GM19397 (cell line): ENCODE results near the gene ZNF516.

Source experiments
- ATAC-seq: cut with Tn5 transposase; IDR thresholded peaks from one replicate; pipeline ENCODE4 v1.9.1; 2021; ENCODE audit warnings: mild to moderate bottlenecking, moderate library complexity; ENCODE audit not compliant: unreplicated experiment

The ZNF516 gene

DNA sequence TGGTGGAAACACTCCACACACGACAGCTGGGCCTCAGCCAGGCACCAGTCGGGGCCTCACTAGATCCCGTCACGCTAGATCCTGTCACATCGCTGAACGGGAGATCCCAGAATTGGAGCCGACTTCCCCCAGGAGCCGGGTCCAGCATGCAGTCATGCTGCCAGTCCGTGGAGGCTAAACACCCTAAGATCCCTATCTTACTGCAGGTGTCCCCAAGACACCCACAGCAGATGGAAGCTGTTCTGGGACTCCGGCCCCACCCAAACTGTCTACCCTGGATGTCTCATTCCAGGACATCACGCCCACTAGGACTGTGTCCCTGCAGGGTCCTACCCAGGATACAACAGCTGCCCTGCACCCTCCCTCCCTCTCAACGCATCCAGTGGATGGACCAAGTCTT, 23.4 kb downstream of the ZNF516 start:
- no peak for ATAC-seq

DNA sequence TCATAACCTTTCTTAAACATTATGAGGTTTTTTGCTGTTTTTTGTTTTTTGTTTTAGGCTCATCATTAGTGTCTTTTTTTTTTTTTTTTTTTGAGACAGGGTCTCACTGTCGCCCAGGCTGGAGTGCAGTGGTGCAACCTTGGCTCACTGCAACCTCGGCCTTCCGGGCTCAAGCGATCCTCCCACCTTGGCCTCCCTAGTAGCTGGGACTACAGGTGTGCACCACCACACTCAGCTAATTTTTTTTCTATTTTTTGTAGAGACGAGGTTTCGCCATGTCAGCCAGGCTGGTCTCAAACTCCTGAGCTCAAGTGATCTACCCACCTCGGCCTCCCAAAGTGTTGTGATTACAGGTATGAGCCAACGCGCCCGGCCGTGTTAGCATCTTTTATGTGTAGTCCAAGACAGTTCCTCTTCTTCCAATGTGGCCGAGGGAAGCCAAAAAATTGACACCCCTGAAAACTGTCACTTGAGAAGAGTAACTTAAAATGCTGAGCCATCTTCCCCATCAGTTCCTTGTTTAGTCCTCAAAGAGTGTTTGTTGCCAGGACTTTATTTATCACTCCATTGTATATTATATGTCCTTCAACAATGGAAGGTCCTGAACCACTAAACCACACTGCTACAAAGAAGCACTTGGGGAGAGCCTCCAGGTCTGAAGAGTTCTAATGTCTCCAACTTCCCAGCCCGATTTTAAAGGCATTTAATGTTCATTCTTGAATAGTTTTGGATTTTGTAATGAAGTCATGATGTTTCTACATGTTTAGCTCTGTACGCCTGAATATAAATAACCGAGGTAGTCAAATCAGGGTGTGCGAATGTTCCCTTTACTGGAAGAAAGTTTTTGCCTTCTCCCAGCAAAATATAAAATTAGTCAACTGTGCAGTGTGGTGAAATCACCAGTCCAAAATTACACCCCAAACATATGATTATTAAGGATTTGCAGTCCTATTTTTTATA, 26.4 kb downstream of the ZNF516 start:
- ATAC-seq, result no peak

- no peak for ATAC-seq
These were observed 27.5 kb downstream of the ZNF516 start for GRCh38 chr18:76467371-76468190.

DNA sequence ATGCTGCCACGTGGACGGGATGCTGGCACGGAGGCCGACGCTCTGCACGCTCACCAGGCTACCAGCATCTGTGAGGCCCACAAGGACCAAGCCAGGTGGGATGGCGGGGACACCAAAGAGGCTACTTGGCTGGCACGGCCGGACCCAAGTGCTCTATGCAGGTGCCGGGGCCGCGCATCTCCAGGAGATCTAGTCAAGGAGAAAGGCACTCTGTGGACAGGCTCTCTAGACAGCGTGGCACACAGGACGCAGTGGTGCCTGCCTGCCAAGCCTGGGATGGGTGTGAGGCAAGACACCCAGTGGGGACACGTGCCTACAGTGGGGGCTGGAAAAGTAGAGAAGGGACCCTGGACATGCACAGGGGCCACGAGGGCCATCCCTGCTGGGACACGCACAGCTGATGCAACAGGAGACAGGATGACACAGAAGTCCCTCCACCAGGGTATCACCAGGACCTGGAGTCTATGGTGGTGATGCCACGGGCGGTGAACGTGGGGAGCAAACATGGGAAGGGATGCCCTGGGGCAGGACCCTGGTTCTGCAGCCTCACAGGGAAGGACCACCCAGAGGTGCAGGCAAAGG, 28.5 kb downstream of the ZNF516 start:
- ATAC-seq, result no peak

- no peak for ATAC-seq
These were observed 29.2 kb downstream of the ZNF516 start for GRCh38 chr18:76465630-76466409.

DNA sequence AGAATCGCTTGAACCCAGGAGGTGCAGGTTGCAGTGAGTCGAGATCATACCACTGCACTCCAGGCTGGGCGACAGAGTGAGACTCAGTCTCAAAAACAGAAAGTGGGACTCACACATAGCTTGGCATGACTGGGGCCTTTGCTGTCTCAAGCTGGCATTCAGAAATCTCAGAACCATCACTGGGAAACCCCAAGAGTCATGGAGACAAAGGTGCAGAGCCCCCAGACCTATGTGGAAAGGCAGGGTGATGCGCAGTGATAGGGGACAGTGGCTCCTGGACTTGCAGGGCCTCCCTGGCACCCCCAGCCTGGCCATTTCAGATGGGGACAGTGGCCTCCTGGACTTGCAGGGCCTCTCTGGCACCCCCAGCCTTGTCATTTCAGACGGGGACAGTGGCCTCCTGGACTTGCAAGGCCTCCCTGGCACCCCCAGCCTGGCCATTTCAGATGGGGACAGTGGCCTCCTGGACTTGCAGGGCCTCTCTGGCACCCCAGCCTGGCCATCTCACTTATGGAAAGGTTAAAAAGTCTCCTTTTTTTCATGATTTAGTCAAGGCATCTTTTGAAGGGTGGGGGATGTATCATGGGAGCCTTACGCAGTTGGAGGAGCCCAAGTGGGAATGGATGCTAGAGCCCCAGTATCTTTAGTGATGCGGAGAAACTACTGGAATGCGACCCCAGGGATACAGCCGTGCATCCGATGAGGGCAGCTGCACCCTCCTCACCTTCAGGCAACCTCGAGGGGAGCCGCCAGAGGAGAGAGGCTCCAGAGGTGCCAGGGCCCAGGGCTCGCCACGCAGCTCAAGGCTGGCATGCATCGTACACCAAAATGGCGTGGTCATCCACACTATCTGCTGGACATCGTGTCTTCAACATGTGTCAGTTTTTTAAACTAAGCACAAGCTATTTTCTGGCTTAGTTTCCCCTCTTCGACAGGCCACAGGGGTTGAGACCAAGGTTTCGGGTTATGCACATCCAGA, 30.5 kb downstream of the ZNF516 start:
- ATAC-seq, result no peak

DNA sequence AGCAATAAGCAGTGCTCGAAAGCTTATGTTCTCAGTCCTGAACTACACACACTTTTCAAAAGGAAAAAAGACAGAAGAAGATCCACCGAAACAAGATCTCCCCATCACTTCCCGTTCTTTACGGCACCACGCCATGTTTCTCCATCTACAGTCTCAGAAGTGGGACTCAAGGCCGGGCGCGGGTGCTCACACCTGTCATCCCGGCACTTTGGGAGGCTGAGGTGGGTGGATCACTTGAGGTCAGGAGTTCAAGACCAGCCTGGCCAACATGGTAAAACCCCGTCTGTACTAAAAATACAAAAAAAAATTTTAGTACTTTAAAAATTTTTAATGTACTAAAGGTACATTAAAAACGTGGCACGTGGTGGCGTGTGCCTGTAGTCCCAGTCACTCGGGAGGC, 31.2 kb downstream of the ZNF516 start:
- ATAC-seq, result no peak

GRCh38 chr18:76463358-76463757, 31.7 kb downstream of the ZNF516 start:
- no peak for ATAC-seq

GRCh38 chr18:76462326-76462694, 32.7 kb downstream of the ZNF516 start:
- ATAC-seq, result no peak

DNA sequence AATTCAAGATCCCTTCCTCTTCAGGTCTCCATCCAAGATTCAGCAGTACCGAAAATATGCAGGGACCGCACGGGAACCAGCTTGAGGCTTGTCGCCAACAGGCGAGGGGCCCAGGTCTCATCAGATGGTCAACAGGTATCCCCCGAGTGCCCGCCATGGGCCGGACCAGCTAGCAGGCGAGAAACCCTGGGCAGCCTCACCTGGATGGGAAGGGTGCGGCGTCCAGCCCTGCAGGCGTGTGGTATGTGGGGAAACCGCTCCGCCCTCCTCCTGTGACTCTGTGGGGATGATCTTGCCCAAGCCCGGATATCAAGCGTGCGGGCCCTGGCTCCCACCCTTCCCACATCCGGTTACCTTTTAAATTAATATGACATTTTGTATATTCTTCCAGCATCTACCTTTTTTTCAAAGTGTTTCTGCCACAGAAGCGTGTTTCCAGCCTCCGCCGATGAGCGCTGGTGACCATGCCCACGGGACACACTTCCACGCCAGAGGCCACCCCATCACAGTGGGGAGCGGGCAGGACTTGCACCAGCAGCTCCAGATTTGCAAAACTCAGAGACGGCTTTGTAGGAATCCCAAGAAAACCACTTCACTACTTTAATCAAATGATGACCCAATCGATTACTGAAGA, 33.2 kb downstream of the ZNF516 start:
- no peak for ATAC-seq

DNA sequence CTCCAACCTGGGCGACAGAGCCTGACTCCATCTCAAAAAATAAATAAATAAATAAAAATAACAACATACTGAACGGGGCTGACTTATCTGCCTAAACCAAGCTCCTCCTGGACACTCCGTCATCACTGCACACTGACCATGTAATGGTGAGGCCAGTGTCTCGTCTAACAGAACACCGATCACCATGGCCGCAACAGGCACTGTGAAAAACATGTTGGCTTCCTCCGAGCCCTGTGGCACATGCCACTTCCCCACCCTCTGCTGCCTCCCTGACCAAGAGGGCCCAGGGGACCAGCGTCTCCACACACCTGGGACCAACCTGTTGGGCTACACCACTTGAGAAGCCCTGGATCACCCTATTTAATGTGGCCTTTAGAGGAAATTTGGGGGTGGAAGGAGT, 33.9 kb downstream of the ZNF516 start:
- no peak for ATAC-seq

- ATAC-seq, result no peak
These were observed 34.6 kb downstream of the ZNF516 start for GRCh38 chr18:76460482-76460881.

GRCh38 chr18:76459687-76460350, 35.2 kb downstream of the ZNF516 start:
- no peak for ATAC-seq

- no peak for ATAC-seq
These were observed 35.7 kb downstream of the ZNF516 start for GRCh38 chr18:76459312-76459686.

GRCh38 chr18:76458522-76459311, 36.3 kb downstream of the ZNF516 start:
- no peak for ATAC-seq

GRCh38 chr18:76457957-76458356, 37.1 kb downstream of the ZNF516 start:
- no peak for ATAC-seq

DNA sequence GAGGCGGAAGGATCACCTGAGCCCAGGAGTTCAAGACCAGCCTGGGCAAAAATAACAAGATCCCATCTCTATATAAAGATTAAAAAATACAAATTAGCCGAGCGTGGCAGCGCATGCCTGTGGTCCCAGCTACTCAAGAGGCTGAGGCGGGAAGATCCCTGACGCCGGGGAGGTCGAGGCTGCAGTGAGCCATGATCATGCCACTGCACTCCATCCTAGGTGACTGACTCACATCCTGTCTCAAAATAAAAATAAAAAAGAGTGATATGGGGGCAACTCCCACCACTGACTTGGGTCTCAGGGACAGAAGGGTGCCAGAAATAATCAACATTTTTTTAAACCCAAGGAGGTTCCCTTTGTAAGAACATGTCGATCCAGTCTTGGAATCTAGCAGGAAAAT, 37.6 kb downstream of the ZNF516 start:
- ATAC-seq, result no peak

- no peak for ATAC-seq
These were observed 38.2 kb downstream of the ZNF516 start for GRCh38 chr18:76456823-76457222.
